Right atrium auricular region (tissue), 2 donors: Measurements from ENCODE around the gene ARMC7. TPM values are rescaled to one million over a fixed set of nuclear protein-coding genes. Genes with fewer than 3 reads are reported as not detected.
A peak's percentile ranks its signal among the peaks of the same experiment; 100 is the strongest.

Source experiments
- DNase-seq: peaks from one replicate; pipeline ENCODE4 v3.0.0-alpha.2; 2019; ENCODE audit warnings: low spot score
- H3K27ac ChIP-seq, 2 donors: fragments of 200-600 bp; sonication (generic); 1 replicate in 1 of 2; 2 replicates in 1 of 2; pipeline ENCODE4 v1.5.1; 2016 to 2019
- H3K27me3 ChIP-seq, 2 donors: fragments of 200-600 bp; sonication (generic); one replicate each; pipeline versions ENCODE4 v1.5.1 to v1.6.0; 2017 to 2019
- H3K36me3 ChIP-seq: fragments of 200-600 bp; sonication (generic); one replicate; pipeline ENCODE4 v1.5.1; 2016
- H3K4me1 ChIP-seq, 2 donors: fragments of 200-600 bp; sonication (generic); one replicate each; pipeline versions ENCODE4 v1.5.1 to v1.6.0; 2017 to 2019
- H3K4me3 ChIP-seq, 2 donors: fragments of 200-600 bp; sonication (generic); 1 replicate in 1 of 2; 2 replicates in 1 of 2; pipeline ENCODE4 v1.5.1; 2017 to 2019; ENCODE audit warnings: mild to moderate bottlenecking in 1 of 2, moderate library complexity in 1 of 2
- H3K9me3 ChIP-seq, 2 donors: fragments of 200-600 bp; sonication (generic); one replicate each; pipeline ENCODE4 v1.5.1; 2019
- total RNA-seq, 2 donors: library from RNA; depleted of rRNA; stranded (reverse); fragments of >200 nt; gene quantifications; one replicate each; pipeline ENCODE4 v1.1.0, GENCODE V29; 2016
- TF ChIP-seq, protein P1 (sequence below), 2 donors: fragments of 200-600 bp; sonication (generic); IDR thresholded peaks; one replicate each; pipeline ENCODE4 v1.5.1; 2019; ENCODE audit warnings: antibody characterized with exemption in 2 of 2

ARMC7 gene
- total RNA-seq, 2 donors from 2014 or later, result 4.9 to 9.5 TPM

DNA sequence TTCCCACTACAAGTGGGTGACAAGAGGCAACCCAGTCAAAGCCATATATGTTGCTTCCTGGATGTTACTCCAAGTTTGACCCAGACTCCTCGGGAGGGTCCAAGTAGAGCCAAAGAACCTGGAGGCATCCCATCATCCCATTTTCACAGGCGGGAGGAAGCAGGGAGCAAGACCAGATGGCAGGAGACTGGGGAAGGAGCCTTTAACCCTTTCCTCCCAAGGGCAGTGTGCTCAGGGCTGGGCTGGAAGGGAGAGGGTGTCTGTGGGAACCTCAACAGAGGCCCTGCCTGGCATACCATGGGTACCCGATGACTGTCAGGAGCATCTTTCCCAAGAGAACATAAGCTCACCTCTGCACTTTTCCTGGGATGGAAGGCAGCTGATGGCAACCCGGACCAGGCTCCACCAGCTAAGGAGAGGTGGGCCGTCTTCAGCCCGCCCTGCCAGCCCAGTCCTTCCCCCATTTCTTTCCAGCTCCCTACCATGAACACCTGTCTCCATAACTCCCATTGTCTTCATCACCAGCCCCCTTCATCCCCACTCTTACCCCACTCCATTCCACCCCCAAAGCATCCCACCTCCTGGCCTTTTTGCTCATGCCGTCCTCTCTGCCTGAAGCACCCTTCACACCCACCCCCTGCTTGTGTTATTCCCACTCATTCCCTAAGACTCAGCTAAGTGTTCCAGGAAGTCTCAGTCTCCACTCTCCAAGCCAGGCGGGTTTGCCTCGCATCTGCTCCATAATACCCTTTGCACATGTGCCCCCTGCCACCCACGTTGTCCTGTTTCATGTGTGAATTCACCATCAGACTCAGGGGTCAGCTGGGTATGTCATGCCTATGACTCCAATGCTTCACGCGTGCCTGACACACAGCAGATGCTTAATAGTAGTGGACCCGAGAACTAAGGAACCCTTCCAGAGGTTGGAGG, 27.9 kb upstream of the ARMC7 start:
- TF ChIP-seq, protein P1, sequence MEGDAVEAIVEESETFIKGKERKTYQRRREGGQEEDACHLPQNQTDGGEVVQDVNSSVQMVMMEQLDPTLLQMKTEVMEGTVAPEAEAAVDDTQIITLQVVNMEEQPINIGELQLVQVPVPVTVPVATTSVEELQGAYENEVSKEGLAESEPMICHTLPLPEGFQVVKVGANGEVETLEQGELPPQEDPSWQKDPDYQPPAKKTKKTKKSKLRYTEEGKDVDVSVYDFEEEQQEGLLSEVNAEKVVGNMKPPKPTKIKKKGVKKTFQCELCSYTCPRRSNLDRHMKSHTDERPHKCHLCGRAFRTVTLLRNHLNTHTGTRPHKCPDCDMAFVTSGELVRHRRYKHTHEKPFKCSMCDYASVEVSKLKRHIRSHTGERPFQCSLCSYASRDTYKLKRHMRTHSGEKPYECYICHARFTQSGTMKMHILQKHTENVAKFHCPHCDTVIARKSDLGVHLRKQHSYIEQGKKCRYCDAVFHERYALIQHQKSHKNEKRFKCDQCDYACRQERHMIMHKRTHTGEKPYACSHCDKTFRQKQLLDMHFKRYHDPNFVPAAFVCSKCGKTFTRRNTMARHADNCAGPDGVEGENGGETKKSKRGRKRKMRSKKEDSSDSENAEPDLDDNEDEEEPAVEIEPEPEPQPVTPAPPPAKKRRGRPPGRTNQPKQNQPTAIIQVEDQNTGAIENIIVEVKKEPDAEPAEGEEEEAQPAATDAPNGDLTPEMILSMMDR (IDR thresholded peaks at IDR 0.05), result no peak
- DNase-seq, result no peak
- Histone ChIP-seq H3K27me3 (no peaks in the 10 kb centered on the region), H3K9me3 (no peaks in the 10 kb centered on the region), H3K27ac (no peak overlapping the region), H3K36me3 (no peaks in the 10 kb centered on the region), H3K4me3 (no peak overlapping the region), H3K4me1 (peaks cover 0 to 41% of the 10 kb centered on the region in 2 donors)

DNA sequence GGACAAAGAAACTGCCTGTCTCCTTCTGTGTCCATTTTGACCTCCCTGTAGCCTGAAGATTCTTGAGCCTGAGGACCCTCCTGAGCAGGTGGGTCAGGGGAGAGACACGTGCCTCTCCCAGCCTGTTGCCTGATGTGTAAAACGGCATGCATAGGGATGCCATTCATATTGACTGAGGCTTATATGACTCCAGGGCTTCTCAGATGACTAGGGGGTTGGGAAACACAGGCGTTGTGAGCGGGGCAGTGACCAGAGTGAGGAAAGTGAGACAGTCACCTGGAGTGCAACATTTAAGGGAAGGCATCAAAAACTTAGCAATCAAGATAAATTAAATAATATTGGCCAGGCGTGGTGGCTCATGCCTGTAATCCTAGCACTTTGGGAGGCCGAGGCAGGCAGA, 27.1 kb upstream of the ARMC7 start:
- Histone ChIP-seq H3K9me3 (no peaks in the 10 kb centered on the region), H3K4me3 (no peak overlapping the region), H3K4me1 (peaks cover 0 to 43% of the 10 kb centered on the region in 2 donors), H3K36me3 (no peaks in the 10 kb centered on the region), H3K27me3 (no peaks in the 10 kb centered on the region), H3K27ac (no peak overlapping the region)
- TF ChIP-seq, protein P1 (IDR thresholded peaks at IDR 0.05), result no peak
- DNase-seq, result no peak

DNA sequence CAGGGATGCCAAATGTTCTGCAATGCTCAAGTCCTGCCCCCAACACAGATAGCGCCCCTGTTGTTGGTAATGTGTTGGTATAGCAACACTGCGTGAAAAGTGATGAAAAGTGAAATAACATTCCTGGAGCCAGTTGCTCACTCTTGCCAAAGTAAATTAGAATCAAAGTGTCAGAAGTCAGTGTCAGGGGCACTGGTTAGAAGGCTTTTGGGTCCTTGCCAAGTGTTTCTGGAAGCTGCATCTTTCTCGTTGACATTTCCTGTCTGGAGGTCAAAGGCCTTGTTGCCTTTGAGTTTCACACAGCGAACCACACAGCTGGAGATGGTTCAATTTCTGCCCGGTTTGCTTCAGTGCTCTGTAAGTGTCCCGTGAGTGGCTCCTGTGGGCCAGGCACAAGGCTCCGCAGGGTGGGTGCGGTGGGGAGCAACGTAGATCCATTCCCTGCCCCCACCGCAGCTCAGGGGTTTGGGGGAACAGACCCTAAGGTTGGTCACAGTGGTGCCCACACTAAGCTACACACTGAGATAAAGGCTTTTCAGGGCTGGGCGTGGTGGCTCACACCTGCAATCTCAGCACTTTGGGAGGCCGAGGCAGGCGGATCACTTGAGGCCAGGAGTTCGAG, 25.6 kb upstream of the ARMC7 start:
- Histone ChIP-seq H3K27me3 (no peaks in the 10 kb centered on the region), H3K4me3 (no peak overlapping the region), H3K36me3 (no peaks in the 10 kb centered on the region), H3K9me3 (no peaks in the 10 kb centered on the region), H3K4me1 (peaks cover 5 to 41% of the 10 kb centered on the region in 2 donors), H3K27ac (peak overlapping the region in 1 of 2 donors; percentile 61)
- TF ChIP-seq, protein P1 (IDR thresholded peaks at IDR 0.05), result no peak
- no peak for DNase-seq

DNA sequence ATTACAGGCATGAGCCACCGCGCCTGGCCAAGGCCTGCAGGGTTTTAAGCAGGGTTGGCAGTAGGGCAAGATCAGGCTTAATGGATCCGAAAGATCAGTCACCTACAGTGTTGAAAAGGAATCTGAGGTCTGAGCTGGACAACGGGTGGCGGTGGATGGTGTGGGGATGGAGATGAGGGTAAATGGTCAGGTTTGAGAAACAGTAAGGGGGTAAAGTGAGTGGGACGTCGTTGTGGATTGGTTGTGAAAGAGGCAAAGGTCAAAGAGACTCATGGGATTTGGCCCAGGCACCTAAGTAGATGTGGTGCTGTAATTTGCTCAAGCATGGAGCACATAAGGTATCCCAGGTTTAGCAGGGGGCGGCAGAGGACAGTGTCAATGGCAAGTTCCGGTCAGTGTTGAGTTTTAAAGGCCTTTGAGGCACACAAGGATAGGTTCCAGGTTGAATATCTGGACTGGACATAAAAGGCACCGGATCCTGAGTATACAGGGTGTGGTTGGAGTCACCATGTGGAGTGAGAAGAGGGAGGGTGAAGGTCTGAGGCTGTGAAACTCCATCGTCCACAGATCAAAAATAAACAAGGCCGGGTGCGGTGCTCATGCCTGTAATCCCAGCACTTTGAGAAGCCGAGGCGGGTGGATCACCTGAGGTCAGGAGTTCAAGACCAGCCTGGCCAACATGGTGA, 23.1 kb upstream of the ARMC7 start:
- peaks cover 5 to 49% of the 10 kb centered on the region in 2 donors for H3K4me1 ChIP-seq
- no peak for DNase-seq
- no peaks in the 10 kb centered on the region for H3K36me3 ChIP-seq
- TF ChIP-seq, protein P1 (IDR thresholded peaks at IDR 0.05), result no peak
- H3K4me3 ChIP-seq, result no peak overlapping the region
- H3K27me3 ChIP-seq, result no peaks in the 10 kb centered on the region
- peak overlapping the region; percentile 2 to 96 for H3K27ac ChIP-seq
- H3K9me3 ChIP-seq, result no peaks in the 10 kb centered on the region

DNA sequence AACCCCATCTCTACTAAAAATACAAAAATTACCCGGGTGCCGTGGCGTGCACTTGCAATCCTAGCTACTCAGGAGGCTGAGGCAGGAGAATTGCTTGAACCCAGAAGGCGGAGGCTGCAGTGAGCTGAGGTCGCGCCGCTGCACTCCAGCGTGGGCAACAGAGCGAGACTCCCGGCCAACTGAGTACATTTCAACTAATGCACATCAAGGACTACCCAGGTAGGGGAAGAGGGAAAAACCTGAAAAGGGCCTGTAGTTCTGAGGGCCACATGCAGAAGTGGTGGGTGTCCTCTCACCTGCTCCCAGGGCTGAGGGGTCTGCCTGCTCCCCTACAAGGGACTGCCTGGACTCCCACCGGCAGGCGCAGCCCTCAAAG, 22.6 kb upstream of the ARMC7 start:
- H3K27me3 ChIP-seq, result no peaks in the 10 kb centered on the region
- no peaks in the 10 kb centered on the region for H3K9me3 ChIP-seq
- TF ChIP-seq, protein P1 (IDR thresholded peaks at IDR 0.05), result no peak
- H3K4me1 ChIP-seq, result peaks cover 5 to 54% of the 10 kb centered on the region in 2 donors
- DNase-seq, result no peak
- H3K27ac ChIP-seq, result peak overlapping the region; percentile 89 to 96
- peak overlapping the region; percentile 64 to 70 for H3K4me3 ChIP-seq
- no peaks in the 10 kb centered on the region for H3K36me3 ChIP-seq
